Gastrocnemius medialis (tissue), 4 donors: ENCODE data around the gene MYO18B. TPM values are rescaled to one million over a fixed set of nuclear protein-coding genes. Genes with fewer than 3 reads are reported as not detected.

Experiments used
- ATAC-seq, 2 donors: fragments of 150-250 bp; one replicate each; pipeline ENCODE4 v1.9.1; 2016
- DNase-seq, 2 donors: peaks; one replicate each; pipeline ENCODE4 v3.0.0-alpha.2; 2019
- H3K27ac ChIP-seq, 4 donors: fragments of 200-600 bp; sonication (generic); 1 replicate in 1 of 4; 2 replicates in 3 of 4; pipeline ENCODE4 v1.5.1; 2016 to 2018; ENCODE audit warnings: mild to moderate bottlenecking in 2 of 4, moderate library complexity in 1 of 4
- H3K27me3 ChIP-seq, 3 donors: fragments of 200-600 bp; sonication (generic) in 2 of 3; 1 replicate in 1 of 3; 2 replicates in 2 of 3; pipeline versions ENCODE4 v1.5.1 to v1.6.0; 2016 to 2019; ENCODE audit warnings: mild to moderate bottlenecking in 1 of 3, moderate library complexity in 1 of 3
- H3K36me3 ChIP-seq, 2 donors: fragments of 200-600 bp; sonication (generic) in 1 of 2; one replicate each; pipeline ENCODE4 v1.5.1; 2017 to 2018
- H3K4me1 ChIP-seq, 2 donors: fragments of 200-600 bp; sonication (generic) in 1 of 2; one replicate each; pipeline ENCODE4 v1.5.1; 2016 to 2017; ENCODE audit warnings: mild to moderate bottlenecking in 2 of 2
- H3K4me3 ChIP-seq, 4 donors: fragments of 200-600 bp; sonication (generic) in 3 of 4; 1 replicate in 1 of 4; 2 replicates in 3 of 4; pipeline ENCODE4 v1.5.1; 2016 to 2019; ENCODE audit warnings: mild to moderate bottlenecking in 2 of 4
- H3K9me3 ChIP-seq, 3 donors: fragments of 200-600 bp; sonication (generic) in 2 of 3; 1 replicate in 1 of 3; 2 replicates in 2 of 3; pipeline ENCODE4 v1.5.1; 2016 to 2019
- CTCF ChIP-seq, 5 experiments: fragments of 450-650 bp in 3 of 5; fragments of 200-600 bp in 2 of 5; sonication (generic) in 2 of 5; IDR thresholded peaks in 4 of 5; conservative IDR thresholded peaks in 1 of 5; 1 replicate in 4 of 5; 2 replicates in 1 of 5; pipeline ENCODE4 v1.5.1; 2016 to 2019; ENCODE audit warnings: antibody characterized with exemption in 5 of 5, mild to moderate bottlenecking in 3 of 5, moderate library complexity in 3 of 5
- POLR2A ChIP-seq, 2 donors: fragments of 450-650 bp; IDR thresholded peaks; one replicate each; pipeline ENCODE4 v1.6.1; 2017; ENCODE audit warnings: antibody characterized with exemption in 2 of 2, mild to moderate bottlenecking in 2 of 2, moderate library complexity in 2 of 2
- in situ Hi-C, 4 donors: fragments of 200-750 bp; cut with MboI; loops; one replicate each; pipeline versions ENCODE4 v1.15.0 to v1.8.0; 2017; ENCODE audit warnings: low sequenced_read_pairs in 4 of 4
- intact Hi-C: fragments of 100-400 bp; cut with DNase I; formaldehyde crosslinking; loops from one replicate; pipeline ENCODE4 v1.15.1; 2023; ENCODE audit warnings: low total_unique reads
- total RNA-seq, 4 donors: library from RNA; depleted of rRNA; stranded (reverse); fragments of >200 nt; gene quantifications; one replicate each; pipeline versions ENCODE4 v1.1.0 to v1.2.3, GENCODE V29; 2016

MYO18B gene
- total RNA-seq, 4 donors from 2014 or later: 273 to 408 (median 362) TPM

DNA sequence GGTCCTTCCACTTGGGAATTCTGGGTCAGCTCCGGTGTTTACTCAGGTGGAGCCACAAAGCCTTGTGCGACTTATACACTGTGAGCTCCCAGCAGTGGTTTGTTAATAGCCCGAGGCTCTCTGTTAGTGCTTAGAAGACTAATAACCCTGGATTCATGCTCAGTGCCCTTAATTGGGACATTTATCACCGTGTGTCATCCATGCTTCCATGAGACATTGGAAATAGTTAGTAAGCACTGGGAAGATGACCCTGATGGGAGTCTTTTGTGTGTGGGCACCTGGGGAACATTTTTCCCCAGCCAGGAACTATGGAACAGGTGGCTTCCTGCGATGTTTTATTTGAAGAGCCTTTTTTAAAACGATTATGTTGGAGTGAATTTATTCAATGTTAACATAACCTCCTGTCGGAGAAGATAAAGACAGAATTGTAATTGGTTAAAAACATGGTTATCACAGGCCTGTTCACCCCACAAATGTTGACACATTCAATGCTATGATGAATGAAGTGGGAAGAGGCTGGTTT is 188.9 kb downstream of the MYO18B start:
- in situ Hi-C loops (no loop called here), intact Hi-C loops (no loop called here)
- H3K27me3 ChIP-seq: no peaks in the 10 kb centered on the region
- H3K4me3 ChIP-seq: no peak overlapping the region
- H3K9me3 ChIP-seq: no peaks in the 10 kb centered on the region
- no peaks in the 10 kb centered on the region for H3K4me1 ChIP-seq
- no peak for DNase-seq
- peaks cover 0 to 1% of the 10 kb centered on the region in 2 donors for H3K36me3 ChIP-seq
- H3K27ac ChIP-seq: no peak overlapping the region
- no peak for ATAC-seq
- TF ChIP-seq POLR2A (IDR thresholded peaks at IDR 0.05) (no peak), CTCF (IDR thresholded peaks at IDR 0.05 in 4 of 5, conservative IDR thresholded peaks at IDR 0.05 in 1 of 5) (no peak)

GRCh38 chr22:25933158-25933788 is 191.3 kb downstream of the MYO18B start:
- intact Hi-C loops: no loop called here
- TF ChIP-seq CTCF (IDR thresholded peaks at IDR 0.05 in 4 of 5, conservative IDR thresholded peaks at IDR 0.05 in 1 of 5) (no peak), POLR2A (IDR thresholded peaks at IDR 0.05) (no peak)
- DNase-seq: no peak
- no peaks in the 10 kb centered on the region for H3K27me3 ChIP-seq
- H3K27ac ChIP-seq: peak overlapping the region in 1 of 4 donors; percentile 13
- peaks cover 0 to 23% of the 10 kb centered on the region in 2 donors for H3K36me3 ChIP-seq
- in situ Hi-C loops: no loop called here
- no peaks in the 10 kb centered on the region for H3K4me1 ChIP-seq
- H3K9me3 ChIP-seq: no peaks in the 10 kb centered on the region
- H3K4me3 ChIP-seq: no peak overlapping the region
- ATAC-seq: no peak

DNA sequence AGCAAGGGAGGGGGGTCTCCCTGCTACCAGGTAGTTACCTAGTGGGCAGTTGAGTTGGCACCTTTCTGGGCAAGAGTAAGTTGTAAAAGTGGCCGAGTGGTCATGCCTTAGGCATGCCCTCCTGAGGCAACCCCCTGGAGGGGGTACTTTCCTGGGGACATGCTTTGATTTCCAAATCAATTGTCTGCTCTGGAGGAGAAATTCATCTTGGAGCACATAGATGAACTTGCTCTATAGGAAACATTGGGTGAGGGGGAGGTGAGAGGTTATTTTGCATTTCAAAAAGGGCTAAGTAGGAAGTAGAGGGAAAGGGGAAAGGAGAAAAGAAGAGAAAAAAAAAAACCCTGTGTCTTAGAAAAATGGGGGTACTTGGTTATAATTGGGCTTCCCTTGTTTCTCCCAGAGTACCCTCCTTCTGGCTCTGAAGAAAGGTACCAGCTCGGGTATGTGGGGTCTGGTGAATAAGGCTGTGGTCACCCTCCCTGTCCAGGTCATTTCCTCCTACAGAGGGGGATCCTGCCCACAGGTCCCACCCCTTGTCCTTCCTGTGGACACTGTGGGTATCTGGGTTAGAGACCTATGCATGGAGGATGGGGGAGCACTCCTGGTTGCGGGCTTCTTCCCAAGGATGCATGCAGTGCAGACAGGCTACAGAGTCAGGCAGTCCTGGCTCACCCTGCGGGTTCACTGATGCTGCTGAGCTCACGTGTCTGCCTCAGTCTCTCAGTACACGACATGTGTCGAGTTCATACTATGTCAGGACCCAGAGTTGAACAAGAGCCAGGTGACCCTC is 193.5 kb downstream of the MYO18B start:
- Histone ChIP-seq H3K4me3 (no peak overlapping the region), H3K27ac (no peak overlapping the region), H3K36me3 (peaks cover 0 to 34% of the 10 kb centered on the region in 2 donors), H3K27me3 (no peaks in the 10 kb centered on the region), H3K4me1 (no peaks in the 10 kb centered on the region), H3K9me3 (no peaks in the 10 kb centered on the region)
- ATAC-seq (no peak), DNase-seq (no peak)
- TF ChIP-seq POLR2A (IDR thresholded peaks at IDR 0.05) (no peak), CTCF (IDR thresholded peaks at IDR 0.05 in 4 of 5, conservative IDR thresholded peaks at IDR 0.05 in 1 of 5) (no peak)
- intact Hi-C loops (no loop called here), in situ Hi-C loops (no loop called here)

GRCh38 chr22:25938151-25938550 is 196.2 kb downstream of the MYO18B start:
- H3K36me3 ChIP-seq: peaks cover 0 to 34% of the 10 kb centered on the region in 2 donors
- H3K4me3 ChIP-seq: no peak overlapping the region
- no peak for ATAC-seq
- in situ Hi-C loops (no loop called here), intact Hi-C loops (no loop called here)
- no peaks in the 10 kb centered on the region for H3K9me3 ChIP-seq
- DNase-seq: no peak
- no peaks in the 10 kb centered on the region for H3K27me3 ChIP-seq
- peaks cover 19 to 20% of the 10 kb centered on the region in 2 donors for H3K4me1 ChIP-seq
- H3K27ac ChIP-seq: no peak overlapping the region
- TF ChIP-seq POLR2A (IDR thresholded peaks at IDR 0.05): no peak
- no peak for TF ChIP-seq CTCF (IDR thresholded peaks at IDR 0.05 in 4 of 5, conservative IDR thresholded peaks at IDR 0.05 in 1 of 5)
